HepG2 (cell line): ENCODE results near the gene PACS1. TPM values are rescaled to one million over a fixed set of nuclear protein-coding genes. Genes with fewer than 3 reads are reported as not detected.

Source experiments
- ATF7-NPFF ChIP-seq: sonication (generic); formaldehyde crosslinking; IDR thresholded peaks from 2 replicates; pipeline ENCODE4 v1.8.1; 2023; ENCODE audit warnings: mild to moderate bottlenecking, low read depth, missing genetic modification reagents, moderate library complexity
- ATRX ChIP-seq: sonication (generic); formaldehyde crosslinking; IDR thresholded peaks from 2 replicates; pipeline ENCODE4 v1.4.0; 2020; ENCODE audit warnings: missing genetic modification reagents, borderline replicate concordance
- BCL6 ChIP-seq: IDR thresholded peaks from 2 replicates; pipeline ENCODE4 v1.6.1; 2016; ENCODE audit warnings: missing genetic modification reagents, missing compliant biosample characterization
- BRCA1 ChIP-seq: sonication (generic); formaldehyde crosslinking; IDR thresholded peaks from 2 replicates; pipeline ENCODE4 v1.4.0; 2020; ENCODE audit warnings: missing genetic modification reagents
- CHD4 ChIP-seq: fragments of 200-600 bp; sonication (generic); IDR thresholded peaks from 2 replicates; pipeline ENCODE4 v1.7.0; 2017; ENCODE audit warnings: mild to moderate bottlenecking, low read length, borderline replicate concordance
- DNMT3B ChIP-seq: conservative IDR thresholded peaks from 2 replicates; pipeline ENCODE4 v1.6.1; 2016; ENCODE audit warnings: missing biosample characterization, control low read depth
- KDM4B ChIP-seq: sonication (generic); formaldehyde crosslinking; IDR thresholded peaks from 2 replicates; pipeline ENCODE4 v1.4.0; 2020; ENCODE audit warnings: missing genetic modification reagents
- MLX ChIP-seq: IDR thresholded peaks from 2 replicates; pipeline ENCODE4 v1.6.1; 2016
- MYC ChIP-seq: sonication (generic); formaldehyde crosslinking; IDR thresholded peaks from 2 replicates; pipeline ENCODE4 v1.9.0; 2021; ENCODE audit warnings: missing genetic modification reagents, borderline replicate concordance
- PITX1 ChIP-seq: sonication (generic); formaldehyde crosslinking; IDR thresholded peaks from 2 replicates; pipeline ENCODE4 v1.5.1; 2020; ENCODE audit warnings: mild to moderate bottlenecking, missing genetic modification reagents
- SMC3 ChIP-seq: IDR thresholded peaks from 2 replicates; pipeline ENCODE4 v1.6.1; 2011; ENCODE audit warnings: low read length, improper control_type of control experiment
- SP1 ChIP-seq, 2 experiments: fragments of 450-650 bp in 1 of 2; sonication (generic) in 1 of 2; formaldehyde crosslinking in 1 of 2; IDR thresholded peaks; 2 replicates each; pipeline versions ENCODE4 v1.4.0 to v1.6.1; 2016 to 2020; ENCODE audit warnings: missing genetic modification reagents in 1 of 2
- THAP11 ChIP-seq: IDR thresholded peaks from 2 replicates; pipeline ENCODE4 v1.6.1; 2016; ENCODE audit warnings: missing biosample characterization, missing genetic modification reagents
- ZBTB20 ChIP-seq: sonication (generic); formaldehyde crosslinking; IDR thresholded peaks from 2 replicates; pipeline ENCODE4 v1.8.1; 2023; ENCODE audit warnings: missing genetic modification reagents, low read depth, mild to moderate bottlenecking, borderline replicate concordance
- ZBTB49 ChIP-seq: sonication (generic); formaldehyde crosslinking; IDR thresholded peaks from 2 replicates; pipeline ENCODE4 v1.4.0; 2020; ENCODE audit warnings: missing genetic modification reagents, borderline replicate concordance
- ZNF414 ChIP-seq: sonication (generic); formaldehyde crosslinking; IDR thresholded peaks from 2 replicates; pipeline ENCODE4 v1.5.0; 2020; ENCODE audit warnings: missing genetic modification reagents
- ZNF451 ChIP-seq: sonication (generic); formaldehyde crosslinking; IDR thresholded peaks from 2 replicates; pipeline ENCODE4 v1.5.0; 2020; ENCODE audit warnings: mild to moderate bottlenecking, missing genetic modification reagents
- polyA plus RNA-seq, 8 experiments: library from polyadenylated mRNA; depleted of rRNA in 3 of 8; stranded (reverse) in 7 of 8; unstranded in 1 of 8; fragments of >200 nt; fragmentation: Illumina TruSeq in 4 of 8; extraction: Trizol in 4 of 8; gene quantifications; 2 replicates each; pipeline versions ENCODE4 v1.2.1 to v1.2.3, GENCODE V29; 2011 to 2016; ENCODE audit warnings: low read depth in 4 of 8, missing spikeins in 1 of 8, mixed read lengths in 1 of 8; ENCODE audit not compliant: insufficient read depth in 1 of 8
- total RNA-seq, 5 experiments: library from RNA; depleted of rRNA; stranded (reverse); fragments of >200 nt; fragmentation: Illumina TruSeq; extraction: Trizol; gene quantifications; 2 replicates each; pipeline ENCODE4 v1.2.3, GENCODE V29; 2016; ENCODE audit warnings: low read depth in 1 of 5
- TF ChIP-seq, protein P1 (sequence below): sonication (generic); formaldehyde crosslinking; IDR thresholded peaks from 2 replicates; pipeline ENCODE4 v1.5.0; 2020; ENCODE audit warnings: mild to moderate bottlenecking, missing genetic modification reagents
- TF ChIP-seq, protein P2 (sequence below): IDR thresholded peaks from 2 replicates; pipeline ENCODE4 v1.6.1; 2016; ENCODE audit warnings: low read depth
- TF ChIP-seq, protein P3 (sequence below): sonication (generic); formaldehyde crosslinking; IDR thresholded peaks from 2 replicates; pipeline ENCODE4 v1.4.0; 2020; ENCODE audit warnings: missing genetic modification reagents, borderline replicate concordance

PACS1 gene
- total and polyA plus RNA-seq, 2 of the 13 experiments (the other 11 are each of a cell fraction or from before 2014, with no cell fraction given) = 7.6 to 8.6 TPM

GRCh38 chr11:66051766-66052663 is 18.1 kb upstream of the PACS1 start, which contains the start of gene SF3B2 (continued):
- TF ChIP-seq SMC3 = no peak
- TF ChIP-seq ATF7-NPFF (CRISPR knock-in tag) = peak; percentile 38; the same call in 1 of the 2 replicates
- TF ChIP-seq ZNF451 (CRISPR knock-in tag) = no peak
- TF ChIP-seq ZNF414 (CRISPR knock-in tag) = peak; percentile 88
- TF ChIP-seq, protein P1, sequence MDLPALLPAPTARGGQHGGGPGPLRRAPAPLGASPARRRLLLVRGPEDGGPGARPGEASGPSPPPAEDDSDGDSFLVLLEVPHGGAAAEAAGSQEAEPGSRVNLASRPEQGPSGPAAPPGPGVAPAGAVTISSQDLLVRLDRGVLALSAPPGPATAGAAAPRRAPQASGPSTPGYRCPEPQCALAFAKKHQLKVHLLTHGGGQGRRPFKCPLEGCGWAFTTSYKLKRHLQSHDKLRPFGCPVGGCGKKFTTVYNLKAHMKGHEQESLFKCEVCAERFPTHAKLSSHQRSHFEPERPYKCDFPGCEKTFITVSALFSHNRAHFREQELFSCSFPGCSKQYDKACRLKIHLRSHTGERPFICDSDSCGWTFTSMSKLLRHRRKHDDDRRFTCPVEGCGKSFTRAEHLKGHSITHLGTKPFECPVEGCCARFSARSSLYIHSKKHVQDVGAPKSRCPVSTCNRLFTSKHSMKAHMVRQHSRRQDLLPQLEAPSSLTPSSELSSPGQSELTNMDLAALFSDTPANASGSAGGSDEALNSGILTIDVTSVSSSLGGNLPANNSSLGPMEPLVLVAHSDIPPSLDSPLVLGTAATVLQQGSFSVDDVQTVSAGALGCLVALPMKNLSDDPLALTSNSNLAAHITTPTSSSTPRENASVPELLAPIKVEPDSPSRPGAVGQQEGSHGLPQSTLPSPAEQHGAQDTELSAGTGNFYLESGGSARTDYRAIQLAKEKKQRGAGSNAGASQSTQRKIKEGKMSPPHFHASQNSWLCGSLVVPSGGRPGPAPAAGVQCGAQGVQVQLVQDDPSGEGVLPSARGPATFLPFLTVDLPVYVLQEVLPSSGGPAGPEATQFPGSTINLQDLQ (CRISPR knock-in tag) = no peak
- TF ChIP-seq SP1 (IDR thresholded peaks at IDR 0.05) = no peak
- peak; percentile 68; the same call in 1 of the 2 replicates for TF ChIP-seq SP1 (CRISPR knock-in tag; IDR thresholded peaks at IDR 0.05)
- peak; percentile 99 for TF ChIP-seq THAP11 (CRISPR knock-in tag)
- no peak for TF ChIP-seq ATRX (CRISPR knock-in tag)
- peak; percentile 8; the same call in 1 of the 2 replicates for TF ChIP-seq PITX1 (CRISPR knock-in tag)
- no peak; the same call in 1 of the 2 replicates for TF ChIP-seq BRCA1
- TF ChIP-seq, protein P2, sequence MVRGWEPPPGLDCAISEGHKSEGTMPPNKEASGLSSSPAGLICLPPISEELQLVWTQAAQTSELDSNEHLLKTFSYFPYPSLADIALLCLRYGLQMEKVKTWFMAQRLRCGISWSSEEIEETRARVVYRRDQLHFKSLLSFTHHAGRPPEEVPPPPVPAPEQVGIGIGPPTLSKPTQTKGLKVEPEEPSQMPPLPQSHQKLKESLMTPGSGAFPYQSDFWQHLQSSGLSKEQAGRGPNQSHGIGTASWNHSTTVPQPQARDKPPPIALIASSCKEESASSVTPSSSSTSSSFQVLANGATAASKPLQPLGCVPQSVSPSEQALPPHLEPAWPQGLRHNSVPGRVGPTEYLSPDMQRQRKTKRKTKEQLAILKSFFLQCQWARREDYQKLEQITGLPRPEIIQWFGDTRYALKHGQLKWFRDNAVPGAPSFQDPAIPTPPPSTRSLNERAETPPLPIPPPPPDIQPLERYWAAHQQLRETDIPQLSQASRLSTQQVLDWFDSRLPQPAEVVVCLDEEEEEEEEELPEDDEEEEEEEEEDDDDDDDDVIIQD = no peak
- no peak for TF ChIP-seq MLX (CRISPR knock-in tag)
- TF ChIP-seq MYC (CRISPR knock-in tag) = peak; percentile 76
- no peak; the same call in 1 of the 2 replicates for TF ChIP-seq ZBTB49 (CRISPR knock-in tag)
- peak; percentile 42 for TF ChIP-seq KDM4B
- no peak for TF ChIP-seq CHD4
- TF ChIP-seq ZBTB20 (CRISPR knock-in tag) = no peak
- peak; percentile 37; the same call in 1 of the 2 replicates for TF ChIP-seq BCL6
- no peak for TF ChIP-seq DNMT3B (CRISPR knock-in tag)
- TF ChIP-seq, protein P3, sequence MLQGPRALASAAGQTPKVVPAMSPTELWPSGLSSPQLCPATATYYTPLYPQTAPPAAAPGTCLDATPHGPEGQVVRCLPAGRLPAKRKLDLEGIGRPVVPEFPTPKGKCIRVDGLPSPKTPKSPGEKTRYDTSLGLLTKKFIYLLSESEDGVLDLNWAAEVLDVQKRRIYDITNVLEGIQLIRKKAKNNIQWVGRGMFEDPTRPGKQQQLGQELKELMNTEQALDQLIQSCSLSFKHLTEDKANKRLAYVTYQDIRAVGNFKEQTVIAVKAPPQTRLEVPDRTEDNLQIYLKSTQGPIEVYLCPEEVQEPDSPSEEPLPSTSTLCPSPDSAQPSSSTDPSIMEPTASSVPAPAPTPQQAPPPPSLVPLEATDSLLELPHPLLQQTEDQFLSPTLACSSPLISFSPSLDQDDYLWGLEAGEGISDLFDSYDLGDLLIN (CRISPR knock-in tag) = peak; percentile 59
